ENCODE measurements around the gene COL5A3.

- TF ChIP-seq GATA2 (IDR thresholded peaks at IDR 0.05; ENCODE audit: low read depth, low read length) (no peak), GATA3 (IDR thresholded peaks at IDR 0.05; ENCODE audit: low read depth, low read length) (no peak)
Observed at GRCh38 chr19:9966448-9966847, 43.9 kb downstream of the COL5A3 start.
